ENCODE data around the gene COL4A1.

Gene COL4A1

DNA sequence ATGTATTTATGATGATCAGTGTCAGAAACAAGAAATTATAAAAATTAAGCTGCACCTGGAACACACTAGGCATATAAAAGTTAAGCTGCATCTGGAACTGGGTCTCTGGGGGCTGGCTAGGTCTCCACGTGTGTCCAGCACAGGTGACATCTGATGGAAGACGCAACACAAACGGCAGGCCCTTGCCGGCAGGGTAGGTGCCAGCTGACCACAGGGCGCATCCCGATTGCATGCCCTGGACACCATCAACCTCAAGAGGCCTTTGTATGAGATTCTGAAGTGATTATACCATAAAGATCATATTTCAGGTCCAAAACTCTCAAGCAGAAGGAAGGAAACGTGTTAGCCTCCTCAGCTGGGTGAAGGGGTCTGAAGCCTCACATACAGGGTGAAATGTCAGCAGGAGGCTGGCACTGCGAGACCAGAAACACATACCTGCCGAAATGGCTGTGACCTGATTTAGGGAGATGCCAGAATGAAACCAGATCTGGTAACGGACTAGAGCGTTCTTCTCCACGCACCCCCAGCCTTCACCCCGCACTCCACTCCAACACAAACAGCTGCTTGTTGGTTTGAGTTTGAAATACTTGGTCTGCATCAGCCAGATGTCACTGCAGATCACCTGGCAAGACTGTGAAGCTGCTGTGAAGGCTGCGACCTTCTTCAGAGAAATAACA is 37.3 kb downstream of the COL4A1 start:
- DNase-seq = no peak

DNA sequence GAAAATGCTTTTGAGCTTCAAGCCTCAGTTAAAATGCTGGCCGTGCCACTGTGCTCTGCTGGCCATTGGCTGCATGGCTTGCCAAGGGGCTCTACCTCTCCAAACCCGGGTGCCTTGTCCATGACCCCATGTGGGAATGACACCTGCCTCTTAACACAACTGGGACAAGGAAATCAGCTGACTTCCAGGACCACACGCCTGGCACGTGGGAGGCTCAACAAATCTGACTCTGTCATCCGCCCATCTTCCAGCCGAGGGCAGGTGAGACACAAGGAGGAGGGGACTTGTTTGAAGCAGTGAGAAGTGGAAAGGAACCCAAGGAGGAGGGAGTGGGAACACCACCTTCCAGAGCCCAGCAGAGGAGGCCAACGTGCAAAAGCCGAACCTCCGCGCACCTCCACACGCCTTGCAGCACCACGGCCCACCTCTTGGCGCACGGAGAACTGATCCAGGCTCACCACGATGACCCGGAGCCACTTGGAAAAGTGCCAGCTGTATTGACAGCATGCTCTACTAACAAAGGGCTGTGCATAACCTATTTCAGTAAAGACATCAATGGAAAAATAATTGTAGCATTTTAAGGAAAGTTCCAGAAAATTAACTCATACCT is 38.3 kb downstream of the COL4A1 start:
- no peak for DNase-seq

DNA sequence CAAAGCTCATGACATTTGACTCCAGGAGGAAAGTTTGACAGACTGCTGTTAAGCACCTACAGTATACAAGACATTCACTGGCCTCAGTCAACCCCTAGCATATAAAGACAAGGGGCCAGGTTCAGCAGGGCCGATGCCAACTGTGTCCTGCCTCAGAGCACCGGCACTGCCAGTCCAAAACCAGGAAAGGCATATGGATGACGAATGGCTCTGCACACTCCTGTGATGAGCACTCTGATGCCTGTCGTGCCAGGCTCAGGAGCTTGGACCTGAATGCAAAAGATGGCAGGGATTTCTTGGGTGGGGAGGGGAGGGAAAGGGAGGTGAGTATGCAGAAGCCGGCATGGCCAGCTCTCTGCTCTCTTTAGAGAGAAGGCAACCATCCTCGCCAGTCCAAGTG is 38.9 kb downstream of the COL4A1 start:
- DNase-seq = no peak

DNA sequence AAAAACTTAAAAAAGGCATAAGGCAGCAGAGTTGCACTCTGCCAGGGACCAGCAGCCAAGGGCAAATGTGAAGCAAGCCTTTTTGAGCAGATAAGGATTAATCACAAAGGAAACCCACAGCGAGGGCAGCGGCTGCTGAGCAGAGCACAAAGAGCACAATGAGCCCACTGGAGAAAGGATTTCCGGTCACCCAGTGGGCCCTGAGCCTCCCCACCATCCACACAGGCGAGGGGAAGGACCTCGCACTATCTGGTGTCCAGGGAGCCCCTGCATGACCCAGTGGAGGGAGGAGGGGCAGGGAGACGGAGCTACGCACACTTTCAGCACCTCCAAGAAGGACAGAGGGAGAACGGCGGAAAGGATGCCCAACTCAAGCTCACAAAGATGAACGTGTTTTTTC is 40.0 kb downstream of the COL4A1 start:
- DNase-seq = no peak

DNA sequence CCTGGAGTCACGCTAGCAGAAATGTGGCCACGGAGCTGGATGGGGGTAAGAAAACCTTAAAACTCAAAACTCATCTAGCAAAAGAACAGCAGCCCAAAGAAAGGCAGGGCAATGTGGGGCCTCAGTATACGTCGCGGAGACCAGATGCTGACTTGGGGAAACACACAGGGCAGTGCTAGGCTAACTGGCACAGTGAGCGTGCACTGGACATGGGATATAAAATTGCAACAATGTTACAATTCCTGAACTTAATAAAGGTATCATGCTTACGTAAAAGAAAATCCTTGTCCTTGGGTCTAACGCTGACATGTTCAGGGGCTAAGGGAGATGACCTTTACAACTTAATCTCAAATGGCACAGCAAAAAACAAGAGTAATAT is 40.5 kb downstream of the COL4A1 start:
- no peak for DNase-seq

DNA sequence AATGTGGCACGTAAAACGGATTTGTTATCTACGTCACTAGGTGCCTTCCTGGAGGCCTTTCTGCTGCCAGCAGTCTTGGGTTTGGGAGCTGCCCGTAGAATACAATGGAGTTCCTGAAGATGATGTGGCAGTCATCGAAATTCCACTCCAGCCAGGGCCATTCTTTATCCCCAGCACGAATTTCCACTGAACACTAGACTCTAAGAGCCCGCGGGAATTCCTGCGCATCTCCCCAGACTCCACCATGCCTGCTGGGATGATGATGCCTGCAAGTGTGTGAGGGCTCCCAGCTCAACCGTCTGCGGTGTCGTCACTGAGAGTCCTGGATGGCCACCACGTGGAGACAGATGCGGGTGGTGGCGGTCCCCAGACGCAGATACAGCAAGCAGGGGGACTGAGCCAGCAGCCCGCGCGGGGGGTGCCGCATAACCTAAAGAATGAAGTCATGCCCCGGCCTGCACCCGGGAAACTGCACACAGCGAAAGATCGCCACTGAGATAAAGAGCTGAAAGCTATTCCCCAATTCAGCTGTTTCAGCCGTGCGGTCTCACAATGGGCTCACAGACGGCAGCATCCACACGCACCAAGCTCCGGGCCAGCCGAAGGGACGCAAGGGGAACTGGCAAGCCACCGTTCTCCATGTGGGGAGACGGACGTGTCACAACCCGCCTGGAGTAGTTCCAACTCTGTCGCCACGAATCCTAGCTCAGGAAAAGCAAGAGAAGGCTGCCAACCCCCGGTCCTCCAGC is 41.1 kb downstream of the COL4A1 start:
- no peak for DNase-seq

DNA sequence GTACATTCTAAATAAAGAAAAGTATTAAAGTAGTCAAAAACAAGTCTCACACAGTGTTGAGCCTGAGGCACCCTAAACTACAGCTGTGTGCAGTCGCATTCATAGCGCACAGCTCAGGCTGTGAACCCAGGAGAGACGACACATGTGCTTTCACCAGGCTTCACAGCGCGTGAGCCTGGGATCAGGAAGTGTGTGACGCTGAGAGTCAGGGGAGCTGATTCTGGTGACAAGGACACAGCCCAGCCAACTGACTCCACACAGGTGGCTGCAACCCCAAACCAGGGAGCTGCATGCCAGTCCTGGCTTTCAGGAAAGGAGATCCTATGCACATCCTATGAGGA is 41.6 kb downstream of the COL4A1 start:
- DNase-seq = no peak

DNA sequence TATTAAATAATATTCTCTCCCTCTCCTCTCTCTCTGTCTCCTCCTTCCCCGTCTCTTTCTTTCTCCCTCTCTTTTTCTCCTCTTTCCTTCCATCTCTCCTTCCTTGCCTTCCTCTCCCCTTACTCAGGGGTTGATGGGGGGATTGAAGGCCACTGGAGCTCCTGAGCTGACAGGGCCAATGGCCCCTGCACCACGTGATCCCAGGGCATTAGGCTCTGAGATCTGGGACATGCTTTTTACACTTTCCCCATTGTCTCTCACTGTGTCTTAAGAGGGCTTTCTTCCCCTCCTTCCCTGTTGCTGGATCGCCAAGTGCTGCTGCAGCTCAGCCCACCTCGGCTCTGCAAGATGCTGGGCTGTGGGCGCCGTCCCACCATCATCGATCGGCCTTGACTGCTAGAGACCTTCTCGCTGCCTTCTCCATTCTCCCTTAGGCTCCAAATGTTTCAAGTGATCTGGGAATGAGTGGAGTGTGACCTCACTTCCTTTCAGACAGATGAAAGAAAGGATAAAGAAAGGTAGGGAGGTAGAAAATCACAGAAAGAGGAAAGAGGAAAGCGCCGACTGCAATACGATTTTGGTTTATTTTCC is 42.2 kb downstream of the COL4A1 start:
- DNase-seq = no peak

DNA sequence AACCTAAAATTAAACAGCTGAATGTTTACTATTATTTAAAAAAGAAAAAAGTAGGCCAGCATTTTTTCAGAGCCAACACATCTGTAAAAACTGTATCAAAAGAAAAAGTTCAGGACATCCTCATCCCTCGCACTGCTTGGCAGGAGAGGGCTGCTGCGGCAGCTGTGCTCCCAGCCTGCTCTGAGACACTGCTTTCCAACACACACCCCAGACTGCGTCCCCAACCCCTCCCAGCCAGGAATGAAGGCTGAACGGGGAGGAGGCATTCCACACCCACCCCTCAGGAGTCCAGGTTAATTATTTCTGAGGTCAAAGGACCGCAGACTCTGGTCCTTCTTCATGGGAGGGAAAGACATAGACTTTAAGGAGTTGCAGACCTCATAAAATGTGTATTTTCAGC is 43.1 kb downstream of the COL4A1 start:
- DNase-seq = no peak

DNA sequence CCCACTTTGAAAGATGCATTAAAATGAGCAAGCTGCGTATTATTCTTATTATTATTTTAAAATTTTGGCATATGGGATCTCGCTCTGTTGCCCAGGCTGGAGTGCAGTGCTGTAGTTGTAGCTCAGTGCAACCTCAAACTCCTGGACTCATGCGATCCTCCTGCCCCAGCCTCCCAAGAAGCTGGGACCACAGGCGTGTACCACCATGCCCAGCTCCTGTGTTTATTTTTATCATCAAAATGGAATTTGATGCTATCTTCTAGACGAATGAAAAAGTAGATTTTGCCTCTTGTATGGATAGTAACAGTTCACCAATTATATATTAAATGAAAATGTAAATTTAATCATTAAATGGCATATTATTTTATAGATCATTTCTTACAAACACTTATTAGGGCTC is 43.6 kb downstream of the COL4A1 start:
- DNase-seq = no peak

DNA sequence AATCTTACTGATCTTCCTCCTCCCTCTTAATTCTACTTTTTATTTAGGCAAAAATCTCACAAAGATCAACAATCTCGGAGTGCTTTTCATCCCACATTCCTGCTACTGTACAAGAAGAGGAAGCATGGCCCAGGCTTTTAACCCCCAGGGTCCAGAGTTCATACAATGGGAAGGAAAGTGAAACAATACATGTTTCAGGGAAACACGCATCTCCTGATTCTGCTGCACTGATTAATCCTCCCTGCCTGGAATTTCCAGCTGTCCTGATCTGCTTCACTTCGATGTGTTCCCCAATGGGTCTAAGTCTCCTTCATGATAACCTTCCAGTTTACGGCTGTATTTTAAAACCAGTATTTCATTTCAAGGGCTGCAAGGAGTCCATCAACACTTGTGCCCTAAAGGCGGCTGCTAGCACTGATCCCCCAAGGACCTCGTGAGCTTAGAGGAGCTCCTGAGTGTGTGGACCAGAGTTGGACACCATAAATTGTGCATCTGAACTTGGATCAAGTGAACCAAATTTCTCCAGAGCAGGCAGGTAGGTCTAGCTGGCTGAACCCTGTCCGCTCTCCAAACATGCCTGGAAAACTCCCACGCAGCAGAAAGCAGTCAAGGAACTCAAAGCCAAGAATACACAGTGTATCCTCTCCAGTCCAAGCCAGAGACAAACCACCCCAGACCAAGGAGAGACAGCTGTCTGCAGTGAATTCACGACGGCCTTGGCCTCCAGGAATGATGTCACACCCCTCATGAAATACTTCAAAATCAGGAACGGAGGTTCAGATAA is 44.3 kb downstream of the COL4A1 start:
- DNase-seq = no peak

DNA sequence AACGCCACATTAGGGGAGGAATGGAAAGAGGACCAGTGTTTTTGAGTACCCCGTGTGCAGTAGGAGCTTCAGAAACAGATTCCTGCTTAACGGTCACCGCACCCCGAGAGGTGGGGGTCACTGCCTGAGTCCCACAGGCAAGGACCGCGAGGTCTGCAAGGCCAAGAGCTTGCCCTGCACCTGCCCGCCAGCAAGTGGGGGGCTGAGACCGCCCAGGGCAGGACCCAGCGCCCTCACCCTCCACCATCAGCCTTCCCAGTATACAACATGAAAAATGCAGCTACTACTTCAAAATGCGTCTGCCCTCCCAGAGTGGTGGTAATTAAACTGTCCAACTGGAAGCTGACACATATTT is 44.9 kb downstream of the COL4A1 start:
- no peak for DNase-seq

DNA sequence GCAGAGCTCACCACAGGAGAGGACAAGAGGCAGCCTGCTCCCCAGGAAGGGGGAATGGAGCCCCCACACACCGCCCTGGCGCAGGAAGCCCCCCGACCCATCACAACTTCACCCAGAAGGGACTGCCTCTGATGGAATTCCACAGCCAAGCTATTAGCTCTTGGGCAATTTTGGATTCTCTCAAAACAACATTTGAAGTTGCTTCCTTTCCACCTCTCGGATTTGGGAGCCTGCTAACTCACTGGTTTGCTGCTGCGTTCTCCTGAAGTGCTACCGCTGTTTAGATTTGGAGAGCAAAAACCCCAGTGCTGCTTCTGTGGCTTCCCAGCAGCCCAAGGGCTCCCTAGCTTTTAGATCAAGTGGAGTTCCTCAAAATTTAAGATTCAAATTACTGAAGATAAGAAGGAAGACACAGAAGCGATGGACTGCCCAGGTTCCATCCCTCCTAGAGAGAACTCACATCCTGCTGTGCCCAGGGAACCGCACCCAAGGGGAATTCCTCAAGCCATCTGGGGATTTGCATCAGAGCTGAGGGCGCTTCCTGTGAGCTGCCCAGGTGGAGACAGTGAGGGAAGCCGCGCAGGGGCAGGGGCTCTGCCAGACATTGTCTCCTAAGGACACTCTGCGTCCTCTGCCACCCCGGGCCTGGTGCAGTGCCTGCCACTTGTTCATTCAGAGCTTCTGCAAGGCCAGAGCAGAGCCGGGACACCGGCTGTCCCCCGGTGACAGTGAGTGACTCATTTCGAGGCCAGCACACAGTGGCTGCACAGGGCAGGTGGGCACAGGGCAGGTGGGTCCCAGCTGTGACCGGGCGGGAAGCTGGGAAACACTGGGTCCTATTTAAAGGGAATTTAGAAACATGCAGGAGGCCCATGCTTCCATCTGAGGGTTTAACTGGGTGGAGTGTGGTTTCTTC is 45.5 kb downstream of the COL4A1 start:
- DNase-seq = no peak

DNA sequence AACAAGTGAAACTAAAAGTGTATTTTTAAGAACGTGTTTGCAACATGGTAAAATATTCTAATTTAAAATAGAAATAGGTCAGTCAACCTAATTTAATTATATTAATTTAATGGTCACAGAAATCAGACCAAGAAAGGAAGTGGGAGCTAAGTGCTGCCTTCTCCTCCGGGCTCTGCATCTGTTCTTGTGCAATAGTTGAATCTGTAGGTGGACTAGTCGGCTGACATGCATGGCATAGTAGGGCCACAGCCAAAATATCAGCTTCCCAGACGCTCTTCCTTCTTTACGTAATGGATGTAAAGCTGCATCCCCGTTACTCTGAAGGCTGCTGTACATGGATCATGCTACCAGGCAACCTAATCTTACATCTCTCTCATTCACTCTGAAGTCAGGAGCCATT is 47.3 kb downstream of the COL4A1 start:
- no peak for DNase-seq

DNA sequence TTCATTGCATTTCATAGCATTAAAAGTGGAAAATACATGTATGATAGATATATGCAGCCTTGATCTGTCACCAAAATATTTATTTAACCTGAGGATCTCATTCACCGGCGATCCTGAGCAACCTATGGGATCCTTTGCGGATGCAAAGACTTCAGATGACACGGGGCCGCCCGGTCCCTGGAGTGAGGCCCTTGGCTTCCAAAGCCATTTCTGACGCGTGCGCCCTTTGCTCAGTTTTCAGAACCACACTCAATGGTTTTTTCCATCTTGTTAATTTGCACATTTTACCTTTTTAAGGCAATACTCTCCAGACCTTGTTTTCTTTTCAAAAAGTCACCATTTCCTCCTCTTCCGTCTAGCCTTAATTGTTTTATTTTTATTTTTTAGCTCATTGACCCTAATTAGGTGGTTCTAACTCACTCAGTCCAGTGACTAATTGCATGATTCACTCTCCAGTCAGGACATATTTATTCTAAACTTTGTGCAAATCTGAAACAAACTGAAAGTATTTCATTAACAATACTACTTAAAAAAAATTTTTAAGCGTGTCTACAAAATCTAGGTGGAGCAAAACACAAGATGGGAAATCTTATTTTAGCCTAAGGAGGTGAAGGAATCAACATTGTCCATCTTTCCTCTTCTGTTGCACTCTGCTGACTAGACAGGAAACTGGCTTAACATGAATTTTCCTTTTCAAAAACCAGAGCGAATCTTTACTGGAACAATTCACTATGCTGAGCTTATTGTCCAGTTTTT is 47.9 kb downstream of the COL4A1 start:
- DNase-seq = no peak

DNA sequence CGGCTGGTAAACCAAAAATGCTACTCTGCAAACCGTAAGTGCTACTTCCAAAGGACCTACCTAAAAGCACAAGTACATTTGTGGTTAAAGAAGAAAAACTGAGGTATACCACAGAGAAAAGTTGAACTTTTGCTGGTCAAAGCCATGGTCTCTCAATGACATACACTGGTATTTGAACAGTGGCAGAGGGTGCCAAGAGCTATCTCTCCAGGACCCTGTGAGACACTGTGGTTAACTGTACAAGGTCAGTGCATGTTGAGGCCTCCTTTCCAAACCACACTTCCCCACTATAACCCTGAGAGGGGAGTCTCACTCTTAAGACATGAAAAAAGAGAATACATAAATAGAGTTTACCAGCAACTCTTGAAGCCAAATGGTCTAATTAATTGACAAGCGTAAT is 49.5 kb downstream of the COL4A1 start:
- DNase-seq = no peak

DNA sequence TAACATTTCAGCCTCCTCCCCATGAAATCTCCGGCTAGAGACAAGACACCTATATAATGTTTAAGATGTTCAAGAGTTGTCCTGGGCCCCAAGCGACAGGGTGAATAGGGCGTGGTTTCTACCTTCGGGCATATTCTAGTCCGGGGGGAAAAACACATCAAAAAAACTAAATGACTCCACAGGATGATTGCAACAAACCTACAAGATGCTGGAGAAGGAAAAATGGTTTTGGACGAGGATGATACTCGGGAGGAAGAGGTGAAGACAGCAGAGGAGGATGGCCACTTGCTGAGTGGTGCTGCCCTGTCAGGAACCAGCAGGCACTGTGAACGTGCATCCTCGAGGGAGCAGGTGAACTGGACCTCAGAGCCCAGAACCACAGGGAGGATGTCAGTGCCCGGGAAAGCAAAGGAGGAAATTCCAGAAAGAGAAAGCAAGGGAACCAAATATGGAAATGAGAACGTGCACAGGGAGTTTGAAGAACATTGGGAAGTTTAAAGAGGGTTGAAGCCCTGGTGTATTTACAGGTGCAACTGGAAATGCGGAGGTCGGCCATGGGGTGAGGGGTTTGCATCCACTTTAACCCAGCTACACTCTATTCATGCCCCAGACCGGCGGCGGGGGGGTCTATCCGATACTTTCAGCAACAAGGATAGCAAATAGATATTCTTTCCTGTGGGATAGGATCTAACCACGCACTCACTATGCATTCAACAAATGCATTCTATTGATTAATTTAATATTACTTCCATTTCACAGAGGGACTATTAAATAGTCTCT is 50.6 kb downstream of the COL4A1 start:
- DNase-seq = no peak

DNA sequence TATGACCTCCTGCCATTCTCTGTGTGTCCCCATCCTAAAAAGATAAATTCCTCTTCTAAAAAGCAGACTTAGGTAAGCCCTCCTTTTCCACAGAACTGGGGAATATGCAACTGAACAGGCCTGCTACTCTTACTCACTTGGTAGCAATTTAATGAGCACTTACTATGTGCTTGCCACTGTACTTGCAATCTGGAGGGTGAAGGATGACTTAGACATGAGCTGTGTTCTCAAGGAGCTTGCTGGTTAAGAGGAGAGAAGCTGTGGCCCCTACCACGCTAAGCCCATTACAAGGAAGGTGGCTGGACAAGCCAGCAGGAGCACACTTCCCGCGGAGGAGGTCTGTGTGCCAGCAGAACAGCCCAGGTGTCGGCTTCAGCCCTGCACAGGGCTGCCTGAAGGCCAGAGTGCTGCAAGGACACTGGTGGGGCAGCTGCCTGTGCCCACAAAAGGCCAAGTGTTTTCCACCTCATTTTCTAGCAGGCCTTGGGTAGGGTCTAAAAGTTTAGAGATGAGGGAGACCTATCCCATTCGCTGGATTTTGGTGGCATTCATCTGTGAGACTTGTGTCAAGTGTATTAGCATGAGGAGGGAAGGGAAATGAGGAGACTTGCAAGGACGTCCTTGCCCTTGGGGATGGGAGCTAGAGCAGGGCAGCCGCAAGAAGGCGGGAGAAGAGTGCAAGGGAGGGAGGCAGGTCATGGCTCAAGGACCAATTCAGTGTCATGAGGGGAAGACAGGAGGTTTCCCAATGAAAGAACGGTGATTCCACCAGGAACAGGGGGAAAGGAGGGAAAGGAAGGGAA is 52.0 kb downstream of the COL4A1 start:
- no peak for DNase-seq

DNA sequence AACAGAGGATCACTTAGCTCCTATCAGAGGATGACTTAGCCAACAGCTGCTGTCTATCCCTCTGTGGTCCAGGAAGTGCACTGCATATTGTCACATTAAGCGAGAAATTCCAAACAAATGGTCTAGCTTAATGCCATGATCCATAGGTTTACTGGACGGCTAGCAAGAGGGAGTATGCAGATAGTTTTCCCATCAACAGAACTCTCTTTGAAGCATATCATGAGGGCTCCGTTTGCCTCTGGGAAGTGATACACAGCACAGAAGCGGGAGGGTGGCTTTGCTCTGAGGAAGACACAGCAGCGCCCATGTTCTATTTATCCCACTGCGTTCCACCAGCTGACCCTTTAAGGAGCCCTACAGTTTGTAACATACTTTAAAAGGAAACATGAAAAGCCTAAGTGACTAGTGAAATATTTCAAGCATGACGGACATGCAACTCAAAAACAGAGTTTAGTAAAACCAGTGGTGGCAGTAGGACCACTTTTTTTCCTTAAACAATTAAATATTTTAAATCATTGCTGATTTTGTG is 52.7 kb downstream of the COL4A1 start:
- no peak for DNase-seq
